A549 (cell line): ENCODE data around the gene NDUFB2. TPM values are rescaled to one million over a fixed set of nuclear protein-coding genes. Genes with fewer than 3 reads are reported as not detected.

Experiments
- ATAC-seq, 2 experiments: fragments of 200-7000 bp in 1 of 2; fragments of >200 bp in 1 of 2; cut with Nextera tagmentation in 1 of 2; cut with Tn5 transposase in 1 of 2; 3 replicates each; pipeline versions ENCODE4 v1.8.0 to v1.9.1; 2018 to 2020; ENCODE audit warnings: mild to moderate bottlenecking in 1 of 2, moderate library complexity in 1 of 2
- CTCF ChIA-PET: fragments of 300-600 bp; sonication (Branson Sonifier 250); formaldehyde crosslinking; extraction: SDS; loops from one replicate; lab custom pipeline; 2021; ENCODE audit warnings: antibody characterized with exemption, inconsistent platforms; lab: Yijun Ruan, JAX
- POLR2A ChIA-PET: fragments of 350-600 bp; formaldehyde crosslinking; extraction: SDS; loops from one replicate; lab custom pipeline; 2021; ENCODE audit warnings: antibody characterized with exemption, inconsistent platforms; lab: Yijun Ruan, JAX
- DNase-seq, 2 experiments: peaks; one replicate each; pipeline versions ENCODE4 v3.0.0 to v3.0.0-alpha.2; 2011 to 2016; ENCODE audit warnings: low read depth in 1 of 2, low spot score in 1 of 2
- FAIRE-seq: peaks from 2 replicates; lab custom pipeline; 2011; peaks lifted over from hg19 to GRCh38; lab: Jason Lieb, UNC
- H3K27ac ChIP-seq, 2 experiments: fragments of >200 bp; sonication (Bioruptor Twin); formaldehyde crosslinking; 3 replicates each; pipeline ENCODE4 v1.5.1; 2016 to 2017
- H3K4me1 ChIP-seq: fragments of >200 bp; sonication (Bioruptor Twin); formaldehyde crosslinking; 3 replicates; pipeline ENCODE4 v1.6.1; 2016
- H3K4me2 ChIP-seq: fragments of >200 bp; sonication (Bioruptor Twin); formaldehyde crosslinking; 3 replicates; pipeline ENCODE4 v1.6.1; 2016
- H3K4me3 ChIP-seq: fragments of >200 bp; sonication (Bioruptor Twin); formaldehyde crosslinking; 3 replicates; pipeline ENCODE4 v1.5.1; 2016
- H3K9me3 ChIP-seq: fragments of >200 bp; sonication (Bioruptor Twin); formaldehyde crosslinking; 3 replicates; pipeline ENCODE4 v1.6.1; 2016
- CBX2 ChIP-seq: fragments of 200-600 bp; sonication (generic); IDR thresholded peaks from 2 replicates; pipeline ENCODE4 v1.6.1; 2016; ENCODE audit warnings: low read depth, mild to moderate bottlenecking, borderline replicate concordance
- CEBPB ChIP-seq, 2 experiments: fragments of >200 bp in 1 of 2; sonication (Bioruptor Twin) in 1 of 2; formaldehyde crosslinking in 1 of 2; IDR thresholded peaks; 2 replicates each; pipeline ENCODE4 v1.6.1; 2012 to 2016
- CHD4 ChIP-seq: fragments of 200-600 bp; sonication (generic); IDR thresholded peaks from 2 replicates; pipeline ENCODE4 v1.6.1; 2016; ENCODE audit warnings: antibody characterized with exemption, mild to moderate bottlenecking, borderline replicate concordance
- FOSB ChIP-seq: fragments of 250-450 bp; sonication (Bioruptor Pico); IDR thresholded peaks from 2 replicates; pipeline ENCODE4 v1.5.0; 2020; ENCODE audit warnings: mild to moderate bottlenecking, moderate library complexity
- HDAC2 ChIP-seq: fragments of 200-600 bp; sonication (generic); IDR thresholded peaks from 2 replicates; pipeline ENCODE4 v1.6.1; 2016
- HOXB13 ChIP-seq: fragments of 250-450 bp; sonication (Bioruptor Pico); IDR thresholded peaks from 2 replicates; pipeline ENCODE4 v1.5.0; 2020; ENCODE audit warnings: low read depth, mild to moderate bottlenecking, moderate library complexity
- JUNB ChIP-seq: fragments of >200 bp; sonication (Bioruptor Twin); formaldehyde crosslinking; IDR thresholded peaks from 2 replicates; pipeline ENCODE4 v1.6.1; 2016
- KDM5A ChIP-seq: fragments of 200-600 bp; sonication (generic); IDR thresholded peaks from 2 replicates; pipeline ENCODE4 v1.6.1; 2016; ENCODE audit warnings: antibody characterized with exemption, mild to moderate bottlenecking
- MAFK ChIP-seq: fragments of 450-650 bp; IDR thresholded peaks from 2 replicates; pipeline ENCODE4 v1.6.1; 2014; ENCODE audit not compliant: partially characterized antibody
- MAZ ChIP-seq: fragments of 150-350 bp; IDR thresholded peaks from 2 replicates; pipeline ENCODE4 v1.6.1; 2014; ENCODE audit warnings: antibody characterized with exemption, low read depth, low read length, borderline replicate concordance
- MYC ChIP-seq: IDR thresholded peaks from 2 replicates; pipeline ENCODE4 v1.6.1; 2012; ENCODE audit warnings: mild to moderate bottlenecking, inconsistent platforms, low read length, improper control_type of control experiment, borderline replicate concordance
- NPAS2 ChIP-seq: fragments of 250-450 bp; sonication (Bioruptor Pico); IDR thresholded peaks from 2 replicates; pipeline ENCODE4 v1.8.0; 2022; ENCODE audit warnings: mild to moderate bottlenecking, moderate library complexity, borderline replicate concordance
- NR3C1 ChIP-seq: fragments of >200 bp; sonication (Bioruptor Twin); formaldehyde crosslinking; IDR thresholded peaks from 3 replicates; pipeline ENCODE4 v1.6.1; 2017
- PHF8 ChIP-seq: fragments of 200-600 bp; sonication (generic); IDR thresholded peaks from 2 replicates; pipeline ENCODE4 v1.6.1; 2016; ENCODE audit warnings: low read depth, mild to moderate bottlenecking, antibody characterized with exemption, moderate library complexity, borderline replicate concordance
- POLR2A ChIP-seq: IDR thresholded peaks from 2 replicates; pipeline ENCODE4 v1.6.1; 2012; ENCODE audit warnings: mild to moderate bottlenecking, low read length
- POLR2AphosphoS2 ChIP-seq: conservative IDR thresholded peaks from 2 replicates; pipeline ENCODE4 v1.6.1; 2012; ENCODE audit warnings: low read length, improper control_type of control experiment, inconsistent platforms
- RAD21 ChIP-seq, 2 experiments: fragments of >200 bp in 1 of 2; sonication (Bioruptor Twin) in 1 of 2; formaldehyde crosslinking in 1 of 2; IDR thresholded peaks in 1 of 2; conservative IDR thresholded peaks in 1 of 2; 2 replicates in 1 of 2; 3 replicates in 1 of 2; pipeline ENCODE4 v1.6.1; 2012 to 2018; ENCODE audit warnings: inconsistent platforms in 1 of 2
- ZFP36 ChIP-seq: fragments of 450-650 bp; IDR thresholded peaks from 2 replicates; pipeline ENCODE4 v1.6.1; 2014; ENCODE audit warnings: borderline replicate concordance; ENCODE audit not compliant: partially characterized antibody
- WGBS: methylation state at CpG from one replicate; pipeline ENCODE4 v1.1.6; 2017; ENCODE audit errors: missing lambda C conversion rate; 5-methylcytosine and 5-hydroxymethylcytosine counted together
- polyA plus RNA-seq, 4 experiments: library from polyadenylated mRNA; depleted of rRNA in 3 of 4; stranded (reverse); fragments of >200 nt; fragmentation: RNase III in 1 of 4; extraction: RNeasy Plus Mini Kit Qiagen cat#74134 plus additional on column Dnase treatment in 1 of 4; gene quantifications; 2 replicates in 3 of 4; 3 replicates in 1 of 4; pipeline ENCODE4 v1.2.3, GENCODE V29; 2011 to 2017
- TF ChIP-seq, protein P1 (sequence below): fragments of 250-450 bp; sonication (Bioruptor Pico); IDR thresholded peaks from 2 replicates; pipeline ENCODE4 v1.5.0; 2020; ENCODE audit warnings: low read depth, mild to moderate bottlenecking, moderate library complexity

NDUFB2 gene
- polyA plus RNA-seq, 2 of the 4 experiments (the other 2 are of a cell fraction): 370 to 381 TPM

DNA sequence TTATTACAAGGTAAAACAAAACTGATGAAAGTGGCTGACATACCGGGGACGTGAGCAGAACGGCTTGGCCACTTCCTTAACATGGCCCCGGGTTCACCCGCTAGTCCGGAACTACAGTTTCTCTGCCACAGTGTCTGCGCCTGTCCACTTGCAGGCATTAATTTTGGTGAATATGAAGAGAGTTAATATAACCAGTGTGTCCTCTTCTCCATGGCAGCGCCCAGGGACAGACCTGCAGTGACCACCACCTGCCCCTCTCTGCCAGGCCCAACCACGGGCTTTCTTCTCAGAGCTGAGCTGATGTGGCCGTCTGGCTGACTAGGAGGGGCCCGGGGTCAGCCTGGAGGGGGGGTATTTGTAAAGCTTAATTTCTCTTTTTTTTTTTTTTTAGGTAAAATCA lies 1.1 kb upstream of the NDUFB2 start:
- POLR2A ChIA-PET: no interaction called here
- Histone ChIP-seq H3K27ac (no peak overlapping the region; a peak in 1 of 6 replicates), H3K9me3 (no peaks in the 10 kb centered on the region), H3K4me1 (peaks cover 15% of the 10 kb centered on the region; the same call in 2 of the 3 replicates), H3K4me2 (no peak overlapping the region), H3K4me3 (no peak overlapping the region)
- DNase-seq: no peak
- WGBS: 94% methylated on average over 11 of the region's 11 CpGs
- no peak for FAIRE-seq
- TF ChIP-seq RAD21 (conservative IDR thresholded peaks at IDR 0.05 in 1 of 2, IDR thresholded peaks at IDR 0.05 in 1 of 2): no peak
- no peak for TF ChIP-seq FOSB (CRISPR knock-in tag)
- no peak for TF ChIP-seq MAZ
- TF ChIP-seq CBX2: no peak
- CTCF ChIA-PET: interaction anchor here (0.6 to 1.7 kb wide), 5 partner anchors 9 to 886 kb away, joined by 3 to 4 read pairs (median 3); no protein-coding TSS in a partner anchor
- no peak for ATAC-seq

- FAIRE-seq: no peak
- Histone ChIP-seq H3K4me3 (peak overlapping the region; percentile 77), H3K27ac (peak overlapping the region; percentile 93 to 94), H3K4me1 (peaks cover 15% of the 10 kb centered on the region; the same call in 2 of the 3 replicates), H3K4me2 (peak overlapping the region; percentile 86), H3K9me3 (no peaks in the 10 kb centered on the region)
- peak in 1 of 2 experiments; percentile 94; a peak in 1 of 6 replicates for ATAC-seq
- ChIA-PET POLR2A (interaction anchor here (0.5 to 1.0 kb wide), 6 partner anchors 8 to 319 kb away, joined by 3 to 6 read pairs (median 4); partner anchors contain the start of gene MRPS33), CTCF (interaction anchor here (0.6 to 1.6 kb wide), 6 partner anchors 10 to 1058 kb away, joined by 3 to 5 read pairs (median 4); no protein-coding TSS in a partner anchor)
- 52% methylated on average over 15 of the region's 23 CpGs for WGBS
- peak in 1 of 2 experiments; percentile 97 for DNase-seq
- TF ChIP-seq POLR2AphosphoS2: no peak
- TF ChIP-seq HDAC2: no peak
- TF ChIP-seq, protein P1, sequence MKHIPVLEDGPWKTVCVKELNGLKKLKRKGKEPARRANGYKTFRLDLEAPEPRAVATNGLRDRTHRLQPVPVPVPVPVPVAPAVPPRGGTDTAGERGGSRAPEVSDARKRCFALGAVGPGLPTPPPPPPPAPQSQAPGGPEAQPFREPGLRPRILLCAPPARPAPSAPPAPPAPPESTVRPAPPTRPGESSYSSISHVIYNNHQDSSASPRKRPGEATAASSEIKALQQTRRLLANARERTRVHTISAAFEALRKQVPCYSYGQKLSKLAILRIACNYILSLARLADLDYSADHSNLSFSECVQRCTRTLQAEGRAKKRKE: no peak
- TF ChIP-seq POLR2A: no peak
These were observed 356 bp upstream of the NDUFB2 start for GRCh38 chr7:140696024-140696679.

GRCh38 chr7:140697447-140698143 lies 1.1 kb downstream of the NDUFB2 start:
- TF ChIP-seq NR3C1: no peak
- no peak for TF ChIP-seq MAZ
- no peak for TF ChIP-seq KDM5A
- TF ChIP-seq, protein P1: no peak
- no peak for TF ChIP-seq CEBPB (IDR thresholded peaks at IDR 0.05)
- no peak for TF ChIP-seq HOXB13 (CRISPR knock-in tag)
- no peak for TF ChIP-seq NPAS2
- no peak for TF ChIP-seq CHD4
- no peak for TF ChIP-seq JUNB
- no peak for TF ChIP-seq MYC
- TF ChIP-seq MAFK: no peak
- TF ChIP-seq PHF8: no peak
- no peak for TF ChIP-seq ZFP36
- TF ChIP-seq, all 56 proteins: peak for 0
- FAIRE-seq (no peak), ATAC-seq (no peak), DNase-seq (no peak)
- Histone ChIP-seq H3K9me3 (no peaks in the 10 kb centered on the region), H3K27ac (peak overlapping the region; percentile 93 to 94), H3K4me3 (peak overlapping the region; percentile 77), H3K4me1 (peaks cover 15% of the 10 kb centered on the region; the same call in 2 of the 3 replicates), H3K4me2 (peak overlapping the region; percentile 86)
- WGBS: 24% methylated on average over 24 of the region's 24 CpGs
- ChIA-PET POLR2A (no interaction called here), CTCF (interaction anchor here (0.5 to 0.9 kb wide), 2 partner anchors 23 to 101 kb away, joined by 3 read pairs; no protein-coding TSS in a partner anchor)
